AG04450 (cell line): ENCODE results near the gene RAI2. TPM values are rescaled to one million over a fixed set of nuclear protein-coding genes. Genes with fewer than 3 reads are reported as not detected.
"Not testable (repeated sequence)": the region's sequence is repeated elsewhere in the genome, so short reads cannot be mapped to it uniquely, and the experiment has no call there.

Source experiments
- CTCF ChIA-PET: fragments of 300-600, 350-600 bp; formaldehyde crosslinking; extraction: SDS; loops from one replicate; lab custom pipeline; 2022; ENCODE audit warnings: antibody characterized with exemption, inconsistent platforms; lab: Charles Lee
- POLR2A ChIA-PET: fragments of 350-600 bp; formaldehyde crosslinking; extraction: SDS; loops from one replicate; lab custom pipeline; 2021; ENCODE audit warnings: antibody characterized with exemption, inconsistent platforms; lab: Yijun Ruan, JAX
- DNase-seq: peaks from one replicate; pipeline ENCODE4 v3.0.0-alpha.2; 2011; ENCODE audit warnings: low read depth, low spot score
- H3K27ac ChIP-seq: one replicate; pipeline ENCODE4 v1.5.1; 2012; ENCODE audit warnings: low read depth, low read length, control low read depth
- H3K27me3 ChIP-seq: one replicate; pipeline ENCODE4 v1.6.0; 2012; ENCODE audit warnings: low read length; ENCODE audit not compliant: control insufficient read depth, insufficient read depth
- H3K4me3 ChIP-seq: 2 replicates; pipeline ENCODE4 v1.5.1; 2011; ENCODE audit warnings: mild to moderate bottlenecking, low read depth, low read length, control low read depth
- H3K9me3 ChIP-seq: 2 replicates; pipeline ENCODE4 v1.5.1; 2012; ENCODE audit warnings: low read length; ENCODE audit not compliant: control insufficient read depth, insufficient read depth
- CTCF ChIP-seq: IDR thresholded peaks from 2 replicates; pipeline ENCODE4 v1.5.1; 2011; ENCODE audit warnings: low read depth, low read length, control low read depth, inconsistent platforms
- polyA plus RNA-seq: library from polyadenylated mRNA; depleted of rRNA; stranded (reverse); fragments of >200 nt; gene quantifications from 2 replicates; pipeline ENCODE4 v1.2.3, GENCODE V29; 2011

Gene RAI2
- polyA plus RNA-seq, 1 experiment: not detected

GRCh38 chrX:17792826-17793225 lies 68.3 kb downstream of the RAI2 start:
- ChIA-PET CTCF (no interaction called here), POLR2A (no interaction called here)

GRCh38 chrX:17788956-17789562 lies 72.0 kb downstream of the RAI2 start:
- no peak overlapping the region for H3K27ac ChIP-seq
- H3K27me3 ChIP-seq: no peaks in the 10 kb centered on the region
- ChIA-PET POLR2A (no interaction called here), CTCF (interaction anchor here (0.6 kb wide), 2 partner anchors 44 to 93 kb away, joined by 3 read pairs; no protein-coding TSS in a partner anchor)
- no peak for DNase-seq
- H3K4me3 ChIP-seq: no peak overlapping the region
- no peak for TF ChIP-seq CTCF
- no peaks in the 10 kb centered on the region for H3K9me3 ChIP-seq

More at GRCh38 chrX:17792826-17793225, 68.3 kb downstream of the RAI2 start:
- no peak overlapping the region for H3K27ac ChIP-seq
- H3K27me3 ChIP-seq: no peaks in the 10 kb centered on the region
- TF ChIP-seq CTCF: no peak
- DNase-seq: no peak
- H3K4me3 ChIP-seq: no peak overlapping the region
- no peaks in the 10 kb centered on the region for H3K9me3 ChIP-seq

GRCh38 chrX:17788439-17788838 lies 72.7 kb downstream of the RAI2 start:
- CTCF ChIA-PET: interaction anchor here (0.6 kb wide), 2 partner anchors 44 to 93 kb away, joined by 3 read pairs; no protein-coding TSS in a partner anchor
- Histone ChIP-seq H3K4me3 (no peak overlapping the region), H3K9me3 (no peaks in the 10 kb centered on the region), H3K27me3 (no peaks in the 10 kb centered on the region), H3K27ac (no peak overlapping the region)
- POLR2A ChIA-PET: no interaction called here
- DNase-seq: no peak
- TF ChIP-seq CTCF: peak; percentile 64

GRCh38 chrX:17787557-17787956 lies 73.5 kb downstream of the RAI2 start:
- ChIA-PET CTCF (no interaction called here), POLR2A (no interaction called here)
- no peak overlapping the region for H3K4me3 ChIP-seq
- TF ChIP-seq CTCF: no peak
- H3K9me3 ChIP-seq: no peaks in the 10 kb centered on the region
- H3K27ac ChIP-seq: no peak overlapping the region
- no peak for DNase-seq
- no peaks in the 10 kb centered on the region for H3K27me3 ChIP-seq

- CTCF ChIA-PET, H3K27ac ChIP-seq, H3K27me3 ChIP-seq, H3K9me3 ChIP-seq, POLR2A ChIA-PET, H3K4me3 ChIP-seq, DNase-seq: not testable (repeated sequence)
Observed at GRCh38 chrX:17786554-17787347, 74.3 kb downstream of the RAI2 start.
